GM23338 (cell line): ENCODE measurements around the gene ACOX3. TPM values are rescaled to one million over a fixed set of nuclear protein-coding genes. Genes with fewer than 3 reads are reported as not detected.
"Not testable (repeated sequence)": the region's sequence is repeated elsewhere in the genome, so short reads cannot be mapped to it uniquely, and the experiment has no call there.

ENCODE experiments used
- ATAC-seq: fragments of 200-7000 bp; cut with Tn5 transposase; 3 replicates; pipeline ENCODE4 v1.9.1; 2020
- DNase-seq: peaks from one replicate; pipeline ENCODE4 v3.0.0-alpha.2; 2015; ENCODE audit warnings: low spot score
- H2AFZ ChIP-seq: fragments of 200-600 bp; sonication (generic); 2 replicates; pipeline ENCODE4 v1.8.0; 2016; ENCODE audit warnings: antibody characterized with exemption, mild to moderate bottlenecking, moderate library complexity
- H3F3A ChIP-seq: fragments of 200-600 bp; sonication (generic); replicated peaks from 2 replicates; pipeline ENCODE4 v1.8.0; 2017; ENCODE audit warnings: antibody characterized with exemption, mixed run types, low read depth
- H3K27ac ChIP-seq: fragments of 200-600 bp; sonication (generic); 2 replicates; pipeline ENCODE4 v1.6.1; 2016; ENCODE audit warnings: low read depth
- H3K27me3 ChIP-seq: fragments of 200-600 bp; sonication (generic); 2 replicates; pipeline ENCODE4 v1.8.0; 2016; ENCODE audit warnings: mild to moderate bottlenecking, mixed run types, moderate library complexity; ENCODE audit not compliant: insufficient read depth
- H3K36me3 ChIP-seq: fragments of 200-600 bp; sonication (generic); 2 replicates; pipeline ENCODE4 v1.8.0; 2016; ENCODE audit warnings: mild to moderate bottlenecking; ENCODE audit not compliant: insufficient read depth
- H3K4me1 ChIP-seq: fragments of 200-600 bp; sonication (generic); 2 replicates; pipeline ENCODE4 v1.8.0; 2016; ENCODE audit warnings: mild to moderate bottlenecking, moderate library complexity; ENCODE audit not compliant: insufficient read depth
- H3K4me2 ChIP-seq: fragments of 200-600 bp; sonication (generic); 2 replicates; pipeline ENCODE4 v1.7.1; 2017; ENCODE audit warnings: mixed run types
- H3K4me3 ChIP-seq: fragments of 200-600 bp; sonication (generic); 2 replicates; pipeline ENCODE4 v1.6.1; 2016; ENCODE audit warnings: mixed run types
- H3K79me2 ChIP-seq: fragments of 200-600 bp; sonication (generic); replicated peaks from 2 replicates; pipeline ENCODE4 v1.8.0; 2017; ENCODE audit warnings: mild to moderate bottlenecking; ENCODE audit not compliant: insufficient read depth
- H3K9me2 ChIP-seq: fragments of 200-600 bp; sonication (generic); 2 replicates; pipeline ENCODE4 v1.8.0; 2017; ENCODE audit not compliant: insufficient read depth
- H4K20me1 ChIP-seq: fragments of 200-600 bp; sonication (generic); replicated peaks from 2 replicates; pipeline ENCODE4 v1.8.0; 2017; ENCODE audit warnings: mild to moderate bottlenecking; ENCODE audit not compliant: insufficient read depth
- H3K27ac Mint-ChIP-seq: 2 replicates; pipeline ENCODE4 v1.8.0; 2020; ENCODE audit warnings: inconsistent platforms, mild to moderate bottlenecking, moderate library complexity, mixed read lengths
- H3K27me3 Mint-ChIP-seq: 3 replicates; pipeline ENCODE4 v1.8.0; 2022; ENCODE audit warnings: low read depth, mild to moderate bottlenecking, moderate library complexity, mixed read lengths, inconsistent platforms; ENCODE audit not compliant: insufficient read depth, poor library complexity
- H3K36me3 Mint-ChIP-seq: 3 replicates; pipeline ENCODE4 v1.8.0; 2021; ENCODE audit warnings: low read depth, mild to moderate bottlenecking, inconsistent platforms, moderate library complexity, mixed read lengths
- H3K4me1 Mint-ChIP-seq: 3 replicates; pipeline ENCODE4 v1.8.0; 2020; ENCODE audit warnings: mild to moderate bottlenecking, inconsistent platforms, mixed read lengths
- H3K4me3 Mint-ChIP-seq: 3 replicates; pipeline ENCODE4 v1.8.0; 2021; ENCODE audit warnings: moderate library complexity, mild to moderate bottlenecking, inconsistent platforms, mixed read lengths
- H3K9me3 Mint-ChIP-seq: 3 replicates; pipeline ENCODE4 v1.8.0; 2020; ENCODE audit warnings: moderate library complexity, mild to moderate bottlenecking, inconsistent platforms, mixed read lengths
- CREB1 ChIP-seq: fragments of 250-450 bp; sonication (Bioruptor Pico); IDR thresholded peaks from 2 replicates; pipeline ENCODE4 v1.5.0; 2020; ENCODE audit warnings: low read depth, mild to moderate bottlenecking, moderate library complexity
- EZH2 ChIP-seq: fragments of 200-600 bp; sonication (generic); IDR thresholded peaks from one replicate; pipeline ENCODE4 v1.8.0; 2017; ENCODE audit warnings: antibody characterized with exemption, mild to moderate bottlenecking, low read depth; ENCODE audit not compliant: unreplicated experiment
- EZH2phosphoT487 ChIP-seq: fragments of 200-600 bp; sonication (generic); IDR thresholded peaks from one replicate; pipeline ENCODE4 v1.8.1; 2018; ENCODE audit warnings: antibody characterized with exemption; ENCODE audit not compliant: unreplicated experiment
- JUNB ChIP-seq: IDR thresholded peaks from one replicate; pipeline ENCODE4 v1.6.1; 2016; ENCODE audit warnings: antibody characterized with exemption; ENCODE audit not compliant: unreplicated experiment
- NANOG ChIP-seq: IDR thresholded peaks from 2 replicates; pipeline ENCODE4 v1.6.1; 2016; ENCODE audit warnings: antibody characterized with exemption, borderline replicate concordance
- POLR2AphosphoS5 ChIP-seq: IDR thresholded peaks from 2 replicates; pipeline ENCODE4 v1.6.1; 2016; ENCODE audit warnings: antibody characterized with exemption, low read depth
- ZNF114 ChIP-seq: fragments of 250-450 bp; sonication (Bioruptor Pico); IDR thresholded peaks from 2 replicates; pipeline ENCODE4 v1.5.0; 2020; ENCODE audit warnings: mild to moderate bottlenecking, moderate library complexity
- ZNF331 ChIP-seq: fragments of 250-450 bp; sonication (Bioruptor Pico); IDR thresholded peaks from 2 replicates; pipeline ENCODE4 v1.5.0; 2020; ENCODE audit warnings: low read depth, mild to moderate bottlenecking, moderate library complexity
- polyA plus RNA-seq: library from polyadenylated mRNA; unstranded; fragments of >200 nt; fragmentation: Nextera tagmentation; extraction: Ambion mirVana; gene quantifications from 2 replicates; pipeline ENCODE4 v1.2.1, GENCODE V29; 2016
- total RNA-seq: library from RNA; depleted of rRNA; stranded (reverse); fragments of >200 nt; shearing (Covaris generic); gene quantifications from 2 replicates; pipeline ENCODE4 v1.2.3, GENCODE V29; 2014
- TF ChIP-seq, protein P1 (sequence below): IDR thresholded peaks from one replicate; pipeline ENCODE4 v1.6.1; 2018; ENCODE audit warnings: antibody characterized with exemption; ENCODE audit not compliant: unreplicated experiment
- TF ChIP-seq, protein P2 (sequence below): IDR thresholded peaks from 2 replicates; pipeline ENCODE4 v1.6.1; 2016; ENCODE audit warnings: antibody characterized with exemption

The ACOX3 gene
- total and polyA plus RNA-seq, 2 experiments from 2014 or later = 6.4 to 17.2 TPM

DNA sequence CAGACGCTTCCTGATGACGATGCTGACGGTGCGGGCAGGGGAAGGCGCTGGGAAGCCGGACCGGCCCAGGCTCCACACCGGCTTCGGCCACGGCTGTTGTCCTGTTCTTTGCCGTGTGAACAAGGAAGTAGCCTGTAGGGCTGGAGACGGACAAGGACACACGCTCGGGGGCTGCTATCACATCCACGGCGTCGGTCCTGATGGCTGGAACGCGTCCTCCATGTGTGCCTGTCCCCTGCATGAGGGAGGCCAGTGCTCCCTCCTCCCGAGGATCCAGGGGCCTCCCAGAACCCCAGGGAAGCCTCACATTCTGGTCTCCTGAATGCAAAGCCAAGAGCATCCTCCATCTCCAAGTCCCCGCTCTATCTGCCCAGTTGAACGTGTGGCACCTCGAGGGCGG, 53.8 kb downstream of the ACOX3 start (continued):
- TF ChIP-seq, protein P1, sequence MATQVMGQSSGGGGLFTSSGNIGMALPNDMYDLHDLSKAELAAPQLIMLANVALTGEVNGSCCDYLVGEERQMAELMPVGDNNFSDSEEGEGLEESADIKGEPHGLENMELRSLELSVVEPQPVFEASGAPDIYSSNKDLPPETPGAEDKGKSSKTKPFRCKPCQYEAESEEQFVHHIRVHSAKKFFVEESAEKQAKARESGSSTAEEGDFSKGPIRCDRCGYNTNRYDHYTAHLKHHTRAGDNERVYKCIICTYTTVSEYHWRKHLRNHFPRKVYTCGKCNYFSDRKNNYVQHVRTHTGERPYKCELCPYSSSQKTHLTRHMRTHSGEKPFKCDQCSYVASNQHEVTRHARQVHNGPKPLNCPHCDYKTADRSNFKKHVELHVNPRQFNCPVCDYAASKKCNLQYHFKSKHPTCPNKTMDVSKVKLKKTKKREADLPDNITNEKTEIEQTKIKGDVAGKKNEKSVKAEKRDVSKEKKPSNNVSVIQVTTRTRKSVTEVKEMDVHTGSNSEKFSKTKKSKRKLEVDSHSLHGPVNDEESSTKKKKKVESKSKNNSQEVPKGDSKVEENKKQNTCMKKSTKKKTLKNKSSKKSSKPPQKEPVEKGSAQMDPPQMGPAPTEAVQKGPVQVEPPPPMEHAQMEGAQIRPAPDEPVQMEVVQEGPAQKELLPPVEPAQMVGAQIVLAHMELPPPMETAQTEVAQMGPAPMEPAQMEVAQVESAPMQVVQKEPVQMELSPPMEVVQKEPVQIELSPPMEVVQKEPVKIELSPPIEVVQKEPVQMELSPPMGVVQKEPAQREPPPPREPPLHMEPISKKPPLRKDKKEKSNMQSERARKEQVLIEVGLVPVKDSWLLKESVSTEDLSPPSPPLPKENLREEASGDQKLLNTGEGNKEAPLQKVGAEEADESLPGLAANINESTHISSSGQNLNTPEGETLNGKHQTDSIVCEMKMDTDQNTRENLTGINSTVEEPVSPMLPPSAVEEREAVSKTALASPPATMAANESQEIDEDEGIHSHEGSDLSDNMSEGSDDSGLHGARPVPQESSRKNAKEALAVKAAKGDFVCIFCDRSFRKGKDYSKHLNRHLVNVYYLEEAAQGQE = no peak
- TF ChIP-seq NANOG (no peak), ZNF114 (CRISPR knock-in tag) (no peak), POLR2AphosphoS5 (no peak), EZH2 (no peak), CREB1 (CRISPR knock-in tag) (no peak), EZH2phosphoT487 (no peak), JUNB (no peak), ZNF331 (no peak)
- TF ChIP-seq, protein P2, sequence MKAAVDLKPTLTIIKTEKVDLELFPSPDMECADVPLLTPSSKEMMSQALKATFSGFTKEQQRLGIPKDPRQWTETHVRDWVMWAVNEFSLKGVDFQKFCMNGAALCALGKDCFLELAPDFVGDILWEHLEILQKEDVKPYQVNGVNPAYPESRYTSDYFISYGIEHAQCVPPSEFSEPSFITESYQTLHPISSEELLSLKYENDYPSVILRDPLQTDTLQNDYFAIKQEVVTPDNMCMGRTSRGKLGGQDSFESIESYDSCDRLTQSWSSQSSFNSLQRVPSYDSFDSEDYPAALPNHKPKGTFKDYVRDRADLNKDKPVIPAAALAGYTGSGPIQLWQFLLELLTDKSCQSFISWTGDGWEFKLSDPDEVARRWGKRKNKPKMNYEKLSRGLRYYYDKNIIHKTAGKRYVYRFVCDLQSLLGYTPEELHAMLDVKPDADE = no peak

DNA sequence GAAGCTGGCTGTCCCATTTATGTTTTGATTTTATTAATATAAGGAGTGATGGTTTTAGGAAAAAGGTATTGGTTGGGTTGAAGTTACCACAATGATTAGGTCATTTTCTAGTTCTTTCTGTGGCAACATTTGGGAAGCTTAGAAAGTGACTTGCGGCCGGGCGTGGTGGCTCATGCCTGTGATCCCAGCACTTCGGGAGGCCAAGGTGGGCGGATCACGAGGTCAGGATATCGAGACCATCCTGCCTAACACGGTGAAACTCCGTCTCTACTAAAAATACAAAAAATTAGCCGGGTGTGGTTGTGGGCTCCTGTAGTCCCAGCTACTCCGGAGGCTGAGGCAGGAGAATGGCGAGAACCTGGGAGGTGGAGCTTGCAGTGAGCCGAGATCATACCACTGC, 54.4 kb downstream of the ACOX3 start:
- H3K27ac Mint-ChIP-seq, ATAC-seq, H3F3A ChIP-seq, H3K36me3 ChIP-seq, H3K27me3 ChIP-seq, H3K4me3 ChIP-seq, H4K20me1 ChIP-seq, H3K4me2 ChIP-seq, H3K27ac ChIP-seq, H2AFZ ChIP-seq, H3K79me2 ChIP-seq, H3K4me1 ChIP-seq, DNase-seq, H3K9me2 ChIP-seq, H3K9me3 Mint-ChIP-seq, H3K36me3 Mint-ChIP-seq, H3K4me1 Mint-ChIP-seq, H3K4me3 Mint-ChIP-seq: not testable (repeated sequence)
- H3K27me3 Mint-ChIP-seq = peaks cover 12% of the 10 kb centered on the region

- no peaks in the 10 kb centered on the region for H3K36me3 Mint-ChIP-seq
- no peaks in the 10 kb centered on the region for H3K27me3 ChIP-seq
- H3K4me3 ChIP-seq = no peak overlapping the region
- no peak overlapping the region for H3K27ac ChIP-seq
- H3K9me2 ChIP-seq = no peaks in the 10 kb centered on the region
- no peaks in the 10 kb centered on the region for H3K79me2 ChIP-seq
- DNase-seq (no peak), ATAC-seq (no peak)
- H3K36me3 ChIP-seq = no peaks in the 10 kb centered on the region
- H4K20me1 ChIP-seq = no peaks in the 10 kb centered on the region
- H2AFZ ChIP-seq = no peak overlapping the region
- H3K9me3 Mint-ChIP-seq = no peaks in the 10 kb centered on the region; the same call in 2 of the 3 replicates
- H3K4me2 ChIP-seq = no peak overlapping the region
- H3K4me1 Mint-ChIP-seq = peaks cover 2% of the 10 kb centered on the region
- peaks cover 12% of the 10 kb centered on the region for H3K27me3 Mint-ChIP-seq
- no peaks in the 10 kb centered on the region for H3K4me1 ChIP-seq
- H3K4me3 Mint-ChIP-seq = no peak overlapping the region
- no peak overlapping the region for H3K27ac Mint-ChIP-seq
- no peaks in the 10 kb centered on the region for H3F3A ChIP-seq
- TF ChIP-seq ZNF114 (CRISPR knock-in tag) (no peak), EZH2 (no peak), POLR2AphosphoS5 (no peak), NANOG (no peak), ZNF331 (no peak)
- TF ChIP-seq, protein P2 = no peak
- TF ChIP-seq, protein P1 = no peak
Observed at GRCh38 chr4:8385611-8386010, 54.9 kb downstream of the ACOX3 start.
